ENCODE measurements around the gene RCOR2.

The RCOR2 gene

DNA sequence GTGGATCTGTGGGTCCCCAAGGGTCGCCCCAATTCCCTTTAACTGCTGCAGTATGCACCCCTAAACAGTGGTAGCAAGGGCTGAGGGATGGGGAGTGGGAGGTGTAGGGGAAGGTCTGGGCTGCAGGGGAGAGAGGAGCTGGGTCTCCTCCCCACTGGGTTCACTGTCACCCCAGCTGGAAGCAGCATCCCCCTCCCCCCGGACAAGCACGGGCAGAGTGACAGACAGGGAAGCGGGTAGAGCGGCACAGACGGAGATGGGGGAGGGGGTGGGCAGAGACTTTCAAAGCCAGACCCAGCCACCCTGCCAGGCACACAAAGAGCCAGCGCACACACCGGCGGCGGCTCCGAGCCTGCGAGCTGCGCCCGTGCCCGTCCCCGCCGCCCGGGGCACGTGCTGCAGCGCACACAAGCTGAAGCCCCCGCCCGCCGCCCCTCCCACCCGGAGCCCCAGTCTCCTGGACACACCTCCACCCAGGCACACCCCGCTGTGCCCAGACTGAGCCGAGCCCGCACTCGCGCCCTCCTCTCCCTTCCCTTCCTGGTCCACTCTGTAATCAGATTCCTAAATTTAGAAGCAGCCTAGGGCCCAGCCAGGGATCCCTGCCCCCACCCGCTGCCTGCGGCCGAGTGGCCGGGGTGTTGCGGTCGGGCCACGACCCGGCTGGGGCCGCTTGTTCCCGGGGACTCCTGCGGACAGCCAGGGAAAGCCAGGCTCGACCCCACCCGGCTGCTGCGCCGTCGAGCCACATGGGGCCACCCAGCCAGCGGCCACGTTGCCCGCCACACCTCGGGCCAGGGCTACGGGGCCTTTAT, 935 bp upstream of the RCOR2 start:
- no peak for TF ChIP-seq POLR2A (IDR thresholded peaks at IDR 0.05; ENCODE audit: low read depth, low read length)
- peak; percentile 73 for DNase-seq (ENCODE audit: insufficient read length, low spot score)
- FAIRE-seq: no peak

DNA sequence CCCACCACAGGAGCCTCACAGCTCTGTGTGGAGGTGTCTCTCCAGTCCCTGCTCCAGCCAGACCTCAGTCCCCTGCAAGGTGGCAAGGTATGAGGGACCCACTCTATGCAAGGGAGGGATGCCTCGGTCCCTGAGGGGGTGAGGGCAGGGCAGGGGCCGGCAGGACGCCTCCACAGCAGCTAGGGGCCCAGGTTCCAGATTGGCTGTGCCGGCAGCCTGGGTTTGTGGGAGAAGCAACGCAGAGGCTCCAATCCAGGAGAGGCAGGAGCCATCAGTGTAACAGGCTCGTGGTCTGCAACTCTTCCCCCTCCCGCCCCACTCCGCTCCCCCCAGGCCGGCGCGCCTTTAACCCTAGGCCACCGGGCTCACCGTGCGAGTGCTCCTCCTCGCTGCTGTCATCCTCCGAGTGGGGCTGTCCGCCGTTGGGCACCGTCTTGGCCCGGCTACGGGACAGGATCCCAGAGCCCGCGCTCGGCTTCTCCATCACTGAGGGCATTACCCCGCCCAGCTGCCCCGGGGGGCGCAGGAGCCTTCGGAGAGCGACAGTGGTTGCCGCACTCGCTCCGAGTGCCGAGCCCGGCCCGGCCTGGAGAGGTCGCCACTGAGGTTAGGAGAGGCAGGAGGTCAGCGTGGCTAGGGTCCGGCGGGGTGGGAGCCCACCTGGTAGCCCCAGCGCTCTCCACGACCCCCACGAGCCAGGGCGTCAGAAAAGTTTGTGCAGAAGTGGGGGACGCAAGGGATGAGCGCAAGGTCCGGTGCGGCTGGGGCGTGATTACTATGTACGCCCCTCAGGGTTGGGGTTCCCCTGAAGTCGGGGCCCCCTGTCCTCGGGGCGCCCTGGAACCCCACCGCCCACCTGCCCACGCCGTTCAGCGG, 765 bp downstream of the RCOR2 start:
- DNase-seq (ENCODE audit: insufficient read length, low spot score) (no peak), FAIRE-seq (no peak)
- TF ChIP-seq POLR2A (IDR thresholded peaks at IDR 0.05; ENCODE audit: low read depth, low read length): no peak

DNA sequence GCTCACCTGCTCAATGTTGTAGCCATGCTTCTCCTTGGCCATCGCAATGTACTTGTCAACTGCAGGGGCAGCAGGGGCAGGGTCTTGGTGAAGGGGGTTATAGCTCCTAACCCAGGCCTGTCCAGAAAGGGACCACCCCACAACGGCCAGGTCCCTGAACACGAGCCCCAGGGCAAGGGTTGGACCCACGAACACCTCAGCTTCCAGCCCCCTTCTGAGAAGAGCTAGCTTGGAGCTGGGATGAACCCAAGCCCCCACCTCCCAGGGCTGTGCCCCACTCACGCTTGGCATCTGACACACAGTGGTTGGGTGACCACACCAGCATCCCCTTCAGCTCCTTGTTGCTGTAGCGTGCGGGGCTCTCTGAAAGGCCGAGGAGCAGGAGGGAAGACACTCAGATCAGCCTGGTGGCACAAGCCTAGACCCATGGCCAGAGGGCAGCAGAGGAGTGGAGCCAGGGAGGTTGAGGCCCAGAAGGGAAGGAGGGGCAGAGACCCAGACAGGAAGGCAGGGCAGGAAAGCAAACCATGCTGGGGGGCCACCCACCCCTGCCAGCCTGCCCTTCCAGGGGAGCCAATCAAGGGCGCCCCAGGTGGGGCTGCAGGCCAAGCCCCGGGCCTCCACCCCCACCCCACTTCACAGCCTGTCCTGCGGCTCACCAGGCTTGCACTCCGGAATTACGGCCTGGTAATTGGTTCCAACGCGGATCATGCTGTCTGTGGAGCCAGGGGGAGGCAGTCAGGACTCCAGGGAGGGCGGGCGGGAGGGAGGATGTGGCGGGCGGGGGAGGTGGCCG, 1.9 kb downstream of the RCOR2 start:
- no peak for TF ChIP-seq POLR2A (IDR thresholded peaks at IDR 0.05; ENCODE audit: low read depth, low read length)
- DNase-seq (ENCODE audit: insufficient read length, low spot score): no peak
- FAIRE-seq: no peak

DNA sequence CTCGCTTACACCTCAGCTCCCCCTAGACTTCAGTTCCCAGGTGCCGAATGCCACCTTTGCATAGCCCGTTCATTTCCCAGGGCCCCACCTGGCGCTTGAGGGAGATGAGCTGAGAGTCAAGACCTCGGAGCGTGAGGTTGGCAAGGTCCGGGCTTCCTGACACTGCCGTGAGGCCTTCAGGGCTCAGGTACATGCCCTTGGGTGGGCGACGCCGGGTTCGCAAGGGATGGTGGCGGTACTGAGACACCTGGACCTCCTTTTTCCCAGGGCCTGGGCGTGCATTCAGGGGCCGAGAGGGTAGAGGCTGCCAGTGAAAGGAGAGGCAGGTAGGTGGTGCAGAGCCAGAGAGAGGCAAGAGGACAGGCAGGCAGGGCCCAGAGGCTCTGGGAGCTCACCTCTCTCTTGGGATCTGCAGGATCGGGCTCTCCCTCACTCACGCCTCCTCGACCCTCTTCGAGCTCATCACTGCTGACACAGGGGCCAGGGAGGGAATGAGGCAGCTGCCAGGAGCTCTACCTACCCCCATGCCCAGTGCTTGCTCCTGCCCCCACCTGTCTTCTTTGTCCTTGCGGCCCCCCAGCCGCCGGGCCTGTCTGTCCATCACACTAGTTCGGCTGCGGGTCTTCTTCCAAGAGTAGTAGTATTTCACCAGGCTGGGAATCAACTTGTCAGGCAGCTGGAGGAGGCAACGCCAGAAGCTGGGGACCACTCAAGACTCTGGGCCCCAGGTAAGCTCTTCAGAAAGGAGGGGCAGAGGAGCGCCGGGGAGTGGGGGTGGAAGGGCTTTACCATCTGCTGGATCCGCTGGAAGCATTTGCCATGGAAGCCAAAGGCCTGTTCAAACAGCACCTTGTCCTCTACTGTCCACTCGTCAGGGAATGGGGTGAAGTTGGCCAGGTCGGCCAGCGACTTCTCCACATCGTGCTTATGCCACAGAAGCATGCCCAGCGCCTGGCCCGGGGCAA, 2.8 kb downstream of the RCOR2 start:
- FAIRE-seq (no peak), DNase-seq (ENCODE audit: insufficient read length, low spot score) (no peak)
- TF ChIP-seq POLR2A (IDR thresholded peaks at IDR 0.05; ENCODE audit: low read depth, low read length): no peak

DNA sequence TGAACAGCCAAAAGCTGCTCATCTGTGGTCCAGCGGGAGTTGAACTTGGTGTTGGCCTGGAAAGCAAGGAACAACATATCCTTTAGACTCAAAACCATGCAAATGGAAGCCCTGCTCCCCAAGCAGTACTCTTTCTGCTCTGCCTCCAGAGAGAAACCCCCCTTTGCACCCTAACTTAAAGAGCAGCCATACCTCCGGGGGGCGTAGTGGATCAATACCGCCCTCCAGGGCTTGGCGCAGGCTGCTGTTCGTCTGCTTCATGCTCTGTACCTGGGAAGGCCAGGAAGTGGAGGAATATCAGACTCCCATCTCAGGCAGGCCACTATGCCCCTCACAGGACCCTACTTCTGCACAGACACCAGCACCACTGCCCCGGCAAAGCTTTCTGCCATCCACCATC, 4.3 kb downstream of the RCOR2 start:
- FAIRE-seq: no peak
- DNase-seq (ENCODE audit: insufficient read length, low spot score): no peak
- TF ChIP-seq POLR2A (IDR thresholded peaks at IDR 0.05; ENCODE audit: low read depth, low read length): no peak

DNA sequence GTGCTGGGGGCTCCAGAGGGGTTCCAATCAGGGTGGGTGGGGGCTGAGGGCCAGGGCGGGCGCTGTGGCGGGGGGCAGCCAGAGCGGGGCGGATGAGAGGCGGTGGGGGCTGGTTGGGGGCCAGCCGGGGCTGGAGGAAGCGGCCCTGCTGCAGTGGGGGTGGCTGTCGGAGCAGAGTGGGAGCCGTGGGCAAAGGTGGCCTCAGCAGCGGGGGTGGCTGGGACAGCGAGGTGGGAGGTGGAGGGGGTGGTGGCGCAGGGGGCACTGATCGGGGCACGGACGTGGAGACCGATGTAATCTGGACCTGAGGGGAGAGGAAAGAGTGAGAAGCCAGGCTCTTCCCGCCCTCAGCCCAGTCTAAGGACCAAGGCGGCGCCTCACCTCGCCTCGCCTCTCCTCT, 5.1 kb downstream of the RCOR2 start:
- no peak for TF ChIP-seq POLR2A (IDR thresholded peaks at IDR 0.05; ENCODE audit: low read depth, low read length)
- no peak for DNase-seq (ENCODE audit: insufficient read length, low spot score)
- no peak for FAIRE-seq

DNA sequence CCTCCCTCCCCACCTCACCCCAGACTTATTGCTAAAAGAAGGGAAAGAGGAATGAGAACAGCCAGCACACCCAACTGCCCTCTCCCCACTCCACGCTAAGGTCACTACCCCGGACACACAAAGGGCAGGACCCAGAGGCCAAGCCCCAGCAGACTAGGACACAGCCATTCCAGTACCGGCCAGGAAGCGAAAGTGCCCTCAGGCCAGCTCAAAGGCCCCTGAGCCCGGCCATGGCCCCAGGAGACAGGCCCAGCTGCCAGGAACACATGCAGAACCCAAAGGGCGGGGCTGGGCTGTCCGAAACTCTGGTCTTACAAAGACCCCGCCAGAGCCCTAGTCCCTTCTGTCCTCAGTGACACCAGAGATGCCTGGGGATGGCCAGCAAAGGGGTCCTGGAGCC, 5.5 kb downstream of the RCOR2 start:
- TF ChIP-seq POLR2A (IDR thresholded peaks at IDR 0.05; ENCODE audit: low read depth, low read length): no peak
- FAIRE-seq (no peak), DNase-seq (ENCODE audit: insufficient read length, low spot score) (no peak)

DNA sequence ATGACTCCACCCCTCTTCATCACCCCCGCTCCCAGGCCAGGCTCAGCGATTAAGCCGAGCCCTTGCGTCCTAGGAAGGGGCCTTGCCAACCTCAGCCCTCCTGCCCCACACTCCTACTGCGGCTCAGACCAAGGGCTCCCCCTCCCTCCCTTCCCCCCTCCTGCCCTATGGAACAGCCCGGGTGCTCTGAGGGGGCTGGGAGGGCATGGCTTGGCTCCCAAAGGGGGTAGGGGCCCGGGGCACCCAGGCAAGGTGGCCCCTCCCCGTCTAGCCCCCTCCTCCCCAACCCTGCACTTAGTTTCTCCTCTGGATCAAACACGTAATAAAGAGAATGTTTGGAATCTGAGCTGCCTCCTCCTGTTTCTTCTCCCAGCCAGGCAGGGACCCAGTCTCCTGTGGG, 6.3 kb downstream of the RCOR2 start:
- TF ChIP-seq POLR2A (IDR thresholded peaks at IDR 0.05; ENCODE audit: low read depth, low read length): no peak
- no peak for DNase-seq (ENCODE audit: insufficient read length, low spot score)
- no peak for FAIRE-seq

DNA sequence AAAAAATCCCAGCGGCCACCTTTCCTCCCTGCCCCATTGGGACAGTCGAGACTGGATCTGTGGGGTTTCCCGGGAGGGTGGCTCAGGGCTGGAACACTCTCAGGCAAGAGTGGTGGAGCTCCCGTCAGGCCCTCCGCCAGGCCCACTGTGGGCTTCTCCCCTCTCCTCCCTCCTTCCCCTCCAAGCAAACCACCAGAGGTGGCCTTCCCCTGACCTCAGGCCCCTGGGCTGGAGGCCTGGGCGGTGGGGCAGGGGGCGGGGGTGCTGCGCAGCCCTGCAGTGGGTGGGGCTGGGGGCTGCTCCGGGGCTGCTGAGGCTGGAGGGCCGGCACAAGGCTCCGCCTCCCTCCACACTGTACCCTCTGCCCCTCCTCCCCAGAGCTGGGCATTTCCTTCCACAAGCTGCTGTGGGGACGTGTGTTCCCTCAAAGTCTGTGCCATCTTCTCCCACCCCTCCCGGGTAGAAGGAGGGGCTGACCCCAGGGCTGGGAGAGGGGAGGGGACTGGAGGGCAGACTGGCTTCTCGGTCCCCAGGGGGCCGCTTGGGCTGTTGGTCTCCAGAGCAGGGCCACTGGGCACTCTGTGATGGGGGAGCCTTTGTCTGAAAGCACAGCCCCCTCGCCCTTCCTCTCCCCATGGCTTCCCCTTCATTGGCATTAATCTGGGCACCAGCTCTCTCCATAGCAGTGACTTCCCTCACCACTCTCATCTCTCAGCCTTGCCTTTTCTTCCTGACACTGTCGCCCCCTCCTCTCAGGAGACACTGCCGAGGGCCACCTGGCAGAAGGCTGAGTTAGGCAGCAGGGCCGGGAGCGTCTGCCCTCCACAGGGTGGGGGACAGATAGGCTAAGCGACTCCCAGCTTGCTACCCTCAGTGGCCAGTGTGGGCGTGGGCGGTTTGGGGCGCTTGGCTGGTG, 7.1 kb downstream of the RCOR2 start:
- DNase-seq (ENCODE audit: insufficient read length, low spot score) (no peak), FAIRE-seq (no peak)
- TF ChIP-seq POLR2A (IDR thresholded peaks at IDR 0.05; ENCODE audit: low read depth, low read length): no peak

DNA sequence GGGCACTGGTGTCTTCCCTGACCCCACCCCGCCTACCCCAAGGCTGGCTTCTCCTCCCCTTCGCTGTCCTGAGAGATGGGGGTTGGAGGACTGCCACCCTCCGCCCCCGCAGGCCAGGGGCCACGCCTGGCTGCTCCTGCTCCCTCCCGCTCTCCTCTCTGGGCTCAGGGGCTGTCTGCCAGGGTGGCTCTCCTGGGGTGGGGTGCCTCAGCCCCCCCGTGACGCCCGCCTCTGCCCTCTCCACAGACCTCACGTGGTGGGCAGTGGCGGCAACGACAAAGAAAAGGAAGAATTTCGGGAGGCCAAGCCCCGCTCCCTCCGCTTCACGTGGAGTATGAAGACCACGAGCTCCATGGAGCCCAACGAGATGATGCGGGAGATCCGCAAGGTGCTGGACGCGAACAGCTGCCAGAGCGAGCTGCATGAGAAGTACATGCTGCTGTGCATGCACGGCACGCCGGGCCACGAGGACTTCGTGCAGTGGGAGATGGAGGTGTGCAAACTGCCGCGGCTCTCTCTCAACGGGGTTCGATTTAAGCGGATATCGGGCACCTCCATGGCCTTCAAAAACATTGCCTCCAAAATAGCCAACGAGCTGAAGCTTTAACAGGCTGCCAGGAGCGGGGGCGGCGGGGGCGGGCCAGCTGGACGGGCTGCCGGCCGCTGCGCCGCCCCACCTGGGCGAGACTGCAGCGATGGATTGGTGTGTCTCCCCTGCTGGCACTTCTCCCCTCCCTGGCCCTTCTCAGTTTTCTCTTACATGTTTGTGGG, 8.1 kb downstream of the RCOR2 start:
- TF ChIP-seq POLR2A (IDR thresholded peaks at IDR 0.05; ENCODE audit: low read depth, low read length): no peak
- DNase-seq (ENCODE audit: insufficient read length, low spot score): no peak

DNA sequence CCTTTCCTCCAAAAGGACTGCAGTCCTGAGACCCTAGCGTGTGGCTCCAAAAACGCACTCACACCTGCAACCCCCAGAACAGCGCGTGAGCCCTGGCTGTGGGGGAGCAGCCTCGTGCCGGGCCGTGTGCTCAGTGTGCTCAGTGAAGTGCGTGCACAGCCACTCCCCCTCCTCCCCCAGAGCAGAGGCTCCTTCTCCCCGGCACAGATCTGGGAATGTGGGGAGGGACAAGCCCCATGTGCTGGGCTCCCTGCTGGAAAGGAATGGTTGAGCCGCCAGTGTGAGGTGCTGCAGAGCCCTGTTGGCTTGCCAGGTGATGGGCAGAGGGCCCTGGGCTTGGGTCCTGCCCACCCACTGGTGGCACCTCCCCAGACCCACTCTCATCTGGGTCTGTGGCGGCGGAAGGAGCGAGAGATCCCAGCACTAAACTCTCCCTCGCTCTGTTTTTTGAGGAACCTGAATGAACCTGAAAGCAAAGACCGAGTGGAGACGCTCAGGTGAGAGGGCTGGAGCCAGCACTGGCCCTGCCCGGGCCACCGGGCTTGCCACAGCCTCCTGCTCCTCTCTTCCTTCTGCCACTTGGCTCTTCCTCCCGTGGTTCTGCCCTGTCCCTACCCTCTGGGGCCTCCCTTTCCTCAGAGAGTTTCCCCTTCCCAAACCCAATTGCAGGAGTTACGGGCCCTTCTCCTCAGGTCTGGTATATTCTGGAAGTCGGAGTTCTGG, 9.0 kb downstream of the RCOR2 start:
- DNase-seq (ENCODE audit: insufficient read length, low spot score): no peak
- no peak for FAIRE-seq
- TF ChIP-seq POLR2A (IDR thresholded peaks at IDR 0.05; ENCODE audit: low read depth, low read length): no peak

More for the DNA sequence above, 8.1 kb downstream of the RCOR2 start:
- FAIRE-seq: no peak
